Right ventricle myocardium inferior (tissue), 1 donor: ENCODE measurements around the gene PCED1B. TPM values are rescaled to one million over a fixed set of nuclear protein-coding genes. Genes with fewer than 3 reads are reported as not detected.
"Not testable (repeated sequence)": the region's sequence is repeated elsewhere in the genome, so short reads cannot be mapped to it uniquely, and the experiment has no call there.

Experiments used
- ATAC-seq: fragments of 200-7000 bp; cut with Tn5 transposase; one replicate; pipeline ENCODE4 v1.9.1; 2020; ENCODE audit warnings: mild to moderate bottlenecking, moderate library complexity
- DNase-seq: peaks from one replicate; pipeline ENCODE4 v3.0.0; 2021; ENCODE audit errors: missing footprints
- intact Hi-C: fragments of 100-400 bp; cut with DNase I; formaldehyde crosslinking; loops from one replicate; pipeline ENCODE4 v1.11.0; 2022
- microRNA-seq: library from miRNA; unstranded; fragments of <30 nt; microRNA quantifications from one replicate; pipeline ENCODE4 v1.2.0, GENCODE V29; 2020
- total RNA-seq: library from RNA; stranded (reverse); fragmentation: NEBNext Ultra II Directional; extraction: Animal tissue kit (Norgen Biotek cat#: 25700); gene quantifications from one replicate; pipeline ENCODE4 v1.2.1, GENCODE V29; 2021
- donor health status: DM: no; HTN: yes; CAD: no; lungs with severe emphysema.

Gene PCED1B
- total RNA-seq, 1 donor from 2014 or later, result 0.89 TPM

DNA sequence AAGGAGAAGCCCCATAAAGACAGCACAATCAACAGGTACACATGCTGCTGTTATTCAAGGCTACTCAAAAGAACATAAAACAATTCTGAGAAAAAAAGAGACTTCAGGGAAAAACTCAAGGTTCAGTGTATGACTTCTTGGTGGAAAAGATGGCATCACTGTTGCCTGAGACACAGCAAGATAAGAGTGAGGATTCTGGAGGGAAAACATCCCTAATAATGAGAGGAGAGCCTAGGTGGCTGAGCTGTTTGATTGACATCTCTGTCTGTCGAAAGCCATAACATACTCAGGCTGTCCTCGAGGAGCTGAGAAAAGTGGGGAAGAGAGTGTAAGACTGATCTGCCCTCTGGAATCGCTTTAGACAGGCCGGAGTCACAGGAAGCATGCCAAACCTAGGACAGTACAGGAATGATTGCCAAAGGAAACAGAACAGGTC is 193.8 kb downstream of the PCED1B start:
- intact Hi-C loops, result no loop called here
- ATAC-seq, result no peak
- DNase-seq, result no peak

DNA sequence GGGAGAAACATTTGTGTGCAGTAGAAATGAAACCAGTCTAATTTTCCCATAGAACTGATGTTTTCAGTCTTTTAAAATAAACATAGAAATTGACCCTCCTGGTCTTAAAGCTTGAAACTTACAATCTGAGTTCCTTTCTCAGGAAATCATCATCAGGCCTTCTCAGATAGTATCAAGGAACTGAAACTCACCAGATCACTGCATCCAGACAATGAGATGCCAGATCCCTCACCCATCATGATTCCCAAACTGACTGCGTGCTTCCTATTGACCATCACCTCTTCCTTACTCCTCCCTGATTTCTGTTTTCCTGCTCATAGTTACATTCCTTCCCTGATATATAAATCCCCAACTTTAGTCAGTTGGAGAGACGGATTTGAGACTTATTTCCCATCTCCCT is 195.3 kb downstream of the PCED1B start:
- ATAC-seq (no peak), DNase-seq (no peak)
- intact Hi-C loops, result no loop called here

DNA sequence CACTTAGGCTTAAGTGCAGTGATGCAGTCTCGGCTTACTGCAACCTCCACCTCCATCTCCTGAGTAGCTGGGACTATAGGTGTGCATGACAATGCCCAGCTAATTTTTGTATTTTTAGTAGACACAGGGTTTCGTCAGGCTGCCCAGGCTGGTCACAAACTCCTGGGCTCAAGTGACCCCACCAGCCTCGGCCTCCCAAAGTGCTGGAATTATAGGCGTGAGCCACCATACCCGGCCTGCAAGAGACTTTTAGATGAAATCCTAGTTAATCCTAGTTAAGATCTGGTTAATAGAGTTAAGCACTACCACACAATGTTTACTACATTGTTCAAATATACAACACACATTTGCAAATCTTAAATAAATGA is 196.8 kb downstream of the PCED1B start:
- intact Hi-C loops, result no loop called here
- ATAC-seq, result no peak
- DNase-seq, result no peak

DNA sequence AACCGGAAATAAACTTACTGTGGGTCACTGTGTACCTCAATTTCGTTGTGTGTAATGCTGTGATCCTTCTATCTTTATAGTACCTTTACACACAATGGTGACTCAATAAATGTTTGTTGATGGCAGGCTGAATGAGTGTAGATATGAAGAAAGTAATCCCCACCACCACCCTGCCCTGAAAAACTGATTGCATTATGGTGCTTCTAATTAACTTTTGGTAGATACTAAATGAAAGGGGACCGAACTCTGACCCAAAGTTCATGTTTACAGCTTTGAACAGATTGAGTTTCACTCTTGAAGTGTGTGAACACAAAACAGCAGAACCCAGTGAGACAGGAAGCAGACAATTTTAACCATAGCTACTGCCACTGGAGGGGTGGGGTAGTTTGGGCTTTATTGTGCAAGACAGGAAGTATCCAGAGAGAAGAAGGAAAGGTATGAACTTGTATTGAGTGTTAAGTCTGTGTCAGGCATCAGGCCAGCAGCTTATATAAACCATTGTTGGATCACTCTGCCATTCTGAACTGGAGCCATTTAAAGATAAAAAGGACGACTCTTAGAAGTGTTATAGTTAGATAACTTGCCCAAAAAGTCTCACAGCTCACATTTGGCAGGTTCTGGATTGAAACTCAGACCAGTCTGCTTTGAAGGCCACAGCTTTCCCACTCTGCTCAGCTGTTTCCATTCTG is 197.3 kb downstream of the PCED1B start:
- ATAC-seq (peak; percentile 79), DNase-seq (no peak)
- intact Hi-C loops, result no loop called here

DNA sequence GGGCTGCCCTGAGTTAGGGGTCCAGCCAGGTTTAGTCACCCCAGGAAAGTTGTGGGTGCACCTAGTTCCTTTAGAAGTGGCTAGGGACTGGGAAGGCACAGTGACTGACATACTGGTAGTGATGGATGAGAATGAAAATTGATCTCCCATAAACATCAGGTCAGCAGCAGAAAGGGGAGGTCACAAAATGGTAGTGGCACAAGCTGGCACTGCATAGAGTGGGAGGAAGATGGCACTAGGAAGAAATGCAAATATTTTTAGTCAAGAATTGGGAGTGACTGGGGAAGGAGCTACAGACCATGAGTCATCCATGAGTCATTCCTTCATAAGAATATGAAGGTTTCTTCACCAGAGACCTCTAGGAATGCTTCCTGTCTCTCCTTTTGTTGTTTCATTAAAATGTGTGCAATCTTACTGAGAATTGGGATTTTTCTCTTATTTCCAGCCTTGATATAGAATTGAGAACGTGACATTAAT is 198.6 kb downstream of the PCED1B start:
- DNase-seq, result no peak
- intact Hi-C loops, result no loop called here
- ATAC-seq, result no peak

DNA sequence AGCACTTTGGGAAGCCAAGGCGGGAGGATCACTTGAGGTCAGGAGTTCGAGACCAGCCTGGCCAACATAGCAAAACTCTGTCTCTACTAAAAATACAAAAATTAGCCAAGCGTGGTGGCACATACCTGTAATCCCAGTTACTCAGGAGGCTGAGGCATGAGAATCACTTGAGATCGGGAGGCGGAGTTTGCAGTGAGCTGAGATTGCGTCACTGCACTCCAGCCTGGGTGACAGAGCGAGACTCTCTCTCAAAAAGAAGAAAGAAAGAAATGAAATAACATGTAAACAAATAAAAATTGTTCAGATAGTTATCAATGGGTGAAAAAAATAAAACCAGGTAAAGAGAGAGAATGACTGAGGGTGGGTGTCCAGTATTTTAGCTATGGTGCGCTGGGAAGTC is 200.3 kb downstream of the PCED1B start:
- ATAC-seq, intact Hi-C loops, DNase-seq: not testable (repeated sequence)

DNA sequence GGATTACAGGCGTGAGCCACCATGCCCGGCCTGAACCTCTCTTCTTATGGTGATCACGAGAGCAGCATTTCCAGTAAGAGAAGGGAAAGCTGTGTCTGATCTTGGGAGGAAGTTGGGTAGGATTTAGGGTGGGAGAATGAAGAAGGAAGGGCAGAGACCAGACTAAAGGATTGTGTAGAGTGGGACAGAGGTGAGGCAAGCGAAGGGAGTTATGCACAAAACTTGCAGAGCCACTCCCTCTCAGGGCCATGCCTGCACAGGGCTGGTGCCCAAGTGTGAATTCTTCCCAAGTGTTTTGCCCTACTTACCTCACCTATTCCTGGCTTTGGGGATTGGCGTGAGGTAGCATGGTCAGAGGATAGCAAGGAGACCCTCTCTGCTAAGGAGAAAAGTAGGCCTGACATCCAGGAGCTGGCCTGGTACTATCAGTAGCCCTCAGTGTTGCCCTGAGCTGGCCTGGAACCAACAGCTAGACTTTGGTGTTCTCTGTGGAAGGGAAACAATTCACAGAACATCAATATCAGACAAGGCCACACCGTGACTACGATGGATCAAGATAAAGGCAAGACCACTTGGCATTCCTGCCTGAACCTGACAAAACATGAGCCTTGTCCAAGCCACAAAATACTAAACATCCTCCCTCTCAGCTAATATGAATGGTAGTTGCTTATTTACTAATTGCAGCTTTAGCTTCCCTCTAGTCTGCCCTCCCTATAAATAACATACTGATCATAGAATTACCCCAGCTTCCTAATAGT is 201.3 kb downstream of the PCED1B start:
- ATAC-seq (no peak), DNase-seq (no peak)
- intact Hi-C loops, result no loop called here

DNA sequence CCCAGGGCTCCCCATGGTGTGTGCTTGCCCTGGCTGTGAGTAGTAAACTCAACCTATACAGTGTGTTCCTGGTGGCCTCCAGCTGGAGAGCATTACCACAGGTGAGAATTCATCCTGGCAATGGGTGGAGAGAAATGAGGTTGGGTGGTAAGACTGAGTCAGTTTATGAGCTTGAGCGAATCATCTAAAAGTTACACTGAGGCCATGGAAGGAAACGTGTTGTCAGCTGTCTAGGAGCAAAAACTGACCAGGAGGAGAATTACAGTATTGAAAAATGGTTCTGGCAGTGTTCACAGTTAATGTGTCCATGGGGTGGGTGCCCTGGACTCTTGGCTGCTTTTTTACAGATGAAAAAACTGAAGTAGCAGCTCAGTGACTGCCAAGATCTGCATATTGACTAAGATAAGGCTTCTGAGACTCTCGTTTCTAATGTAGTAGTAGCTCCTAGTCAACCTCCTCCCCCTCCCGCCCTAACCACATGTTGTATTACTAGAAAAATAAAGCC is 202.3 kb downstream of the PCED1B start:
- peak; percentile 71 for ATAC-seq
- DNase-seq, result no peak
- intact Hi-C loops, result no loop called here

DNA sequence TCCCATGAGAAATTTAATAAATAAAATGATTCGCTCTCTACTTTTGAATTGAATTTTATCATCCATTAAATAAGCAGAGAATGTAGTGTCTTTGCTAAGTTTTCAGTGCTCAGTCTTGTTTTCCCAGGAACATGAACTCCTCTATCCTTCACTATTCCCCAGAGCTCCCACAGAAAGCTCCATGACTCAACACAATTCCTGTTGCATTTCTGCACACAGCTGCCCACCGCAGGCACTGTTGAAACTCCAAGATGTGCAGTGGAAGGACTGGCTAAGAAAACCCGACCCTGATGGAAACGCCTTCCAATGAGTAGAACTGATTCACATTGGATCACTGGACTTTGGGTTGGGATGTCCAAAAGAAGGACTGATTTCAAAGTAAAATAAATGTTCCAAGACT is 202.8 kb downstream of the PCED1B start:
- intact Hi-C loops, result no loop called here
- ATAC-seq (peak; percentile 86), DNase-seq (no peak)

Small RNA genes lying within 50 kb of the gene (microRNA-seq; reads per million reads assigned to microRNA genes)
- gene MIR4698, result not detected

Other genes starting within 250 kb of the PCED1B start
- gene AMIGO2, start 338 bp downstream of the PCED1B start, total RNA-seq, result 2.7 TPM